Measurements from ENCODE around the gene FGFR4.
"Not testable (repeated sequence)": the region's sequence is repeated elsewhere in the genome, so short reads cannot be mapped to it uniquely, and the experiment has no call there.

The FGFR4 gene

GRCh38 chr5:177086654-177087397, at the start of gene FGFR4:
Gene FGFR4, plus strand, starts transcription at chr5:177086915. Its CDS starts 2,688 bp downstream, at chr5:177089603.
- DNase-seq (ENCODE audit: low read depth): peak; percentile 66

- no peak for DNase-seq (ENCODE audit: low read depth)
Observed at GRCh38 chr5:177036921-177037320, 49.8 kb upstream of the FGFR4 start.

- peak; percentile 52 for DNase-seq (ENCODE audit: low read depth)
Observed at GRCh38 chr5:177040814-177041420, 45.8 kb upstream of the FGFR4 start.

GRCh38 chr5:177041936-177042335, 44.8 kb upstream of the FGFR4 start:
- DNase-seq (ENCODE audit: low read depth): no peak

- no peak for DNase-seq (ENCODE audit: low read depth)
Observed at GRCh38 chr5:177043114-177043513, 43.6 kb upstream of the FGFR4 start.

GRCh38 chr5:177043958-177044357, 42.8 kb upstream of the FGFR4 start:
- DNase-seq (ENCODE audit: low read depth): no peak

- DNase-seq (ENCODE audit: low read depth): no peak
Observed at GRCh38 chr5:177044641-177045040, 42.1 kb upstream of the FGFR4 start.

- DNase-seq (ENCODE audit: low read depth): no peak
Observed at GRCh38 chr5:177045631-177046030, 41.1 kb upstream of the FGFR4 start.

GRCh38 chr5:177048531-177048930, 38.2 kb upstream of the FGFR4 start:
- not testable (repeated sequence) for DNase-seq (ENCODE audit: low read depth)

- no peak for DNase-seq (ENCODE audit: low read depth)
Observed at GRCh38 chr5:177049285-177049684, 37.4 kb upstream of the FGFR4 start.

GRCh38 chr5:177064500-177065277, 22.0 kb upstream of the FGFR4 start:
- DNase-seq (ENCODE audit: low read depth): no peak

GRCh38 chr5:177065491-177065890, 21.2 kb upstream of the FGFR4 start:
- no peak for DNase-seq (ENCODE audit: low read depth)

- DNase-seq (ENCODE audit: low read depth): peak; percentile 19
Observed at GRCh38 chr5:177066224-177066623, 20.5 kb upstream of the FGFR4 start.

- peak; percentile 63 for DNase-seq (ENCODE audit: low read depth)
Observed at GRCh38 chr5:177067503-177067902, 19.2 kb upstream of the FGFR4 start.

GRCh38 chr5:177070536-177071191, 16.1 kb upstream of the FGFR4 start:
- DNase-seq (ENCODE audit: low read depth): no peak

- peak; percentile 84 for DNase-seq (ENCODE audit: low read depth)
Observed at GRCh38 chr5:177071666-177072385, 14.9 kb upstream of the FGFR4 start.

GRCh38 chr5:177077335-177077734, 9.4 kb upstream of the FGFR4 start:
- DNase-seq (ENCODE audit: low read depth): peak; percentile 36

- DNase-seq (ENCODE audit: low read depth): no peak
Observed at GRCh38 chr5:177079606-177080005, 7.1 kb upstream of the FGFR4 start.

GRCh38 chr5:177080265-177080664, 6.5 kb upstream of the FGFR4 start:
- DNase-seq (ENCODE audit: low read depth): no peak

GRCh38 chr5:177081859-177082258, 4.9 kb upstream of the FGFR4 start:
- DNase-seq (ENCODE audit: low read depth): no peak

- no peak for DNase-seq (ENCODE audit: low read depth)
Observed at GRCh38 chr5:177083357-177083756, 3.4 kb upstream of the FGFR4 start.

- DNase-seq (ENCODE audit: low read depth): no peak
Observed at GRCh38 chr5:177084175-177084574, 2.5 kb upstream of the FGFR4 start.

Measured in EH (cell line).